Ishikawa (cell line): Measurements from ENCODE around the gene PROZ.

Experiments
- CEBPB ChIP-seq: IDR thresholded peaks from 2 replicates; pipeline ENCODE4 v1.6.1; 2012
- CREB1 ChIP-seq: IDR thresholded peaks from 2 replicates; pipeline ENCODE4 v1.6.1; 2012; ENCODE audit warnings: low read depth
- EGR1 ChIP-seq: IDR thresholded peaks from 2 replicates; pipeline ENCODE4 v1.6.1; 2012
- EP300 ChIP-seq: IDR thresholded peaks from 2 replicates; pipeline ENCODE4 v1.6.1; 2012; ENCODE audit warnings: borderline replicate concordance
- FOXM1 ChIP-seq: IDR thresholded peaks from 2 replicates; pipeline ENCODE4 v1.6.1; 2012; ENCODE audit warnings: low read depth, borderline replicate concordance
- NFIC ChIP-seq: IDR thresholded peaks from 2 replicates; pipeline ENCODE4 v1.6.1; 2012
- RAD21 ChIP-seq: IDR thresholded peaks from 2 replicates; pipeline ENCODE4 v1.6.1; 2012; ENCODE audit warnings: low read depth
- TAF1 ChIP-seq: IDR thresholded peaks from 2 replicates; pipeline ENCODE4 v1.6.1; 2012; ENCODE audit warnings: low read depth, mild to moderate bottlenecking
- TCF12 ChIP-seq: IDR thresholded peaks from 2 replicates; pipeline ENCODE4 v1.6.1; 2012; ENCODE audit warnings: low read depth
- TEAD4 ChIP-seq: IDR thresholded peaks from 2 replicates; pipeline ENCODE4 v1.6.1; 2012
- YY1 ChIP-seq: IDR thresholded peaks from 2 replicates; pipeline ENCODE4 v1.6.1; 2012; ENCODE audit warnings: low read depth
- ZBTB7A ChIP-seq: IDR thresholded peaks from 2 replicates; pipeline ENCODE4 v1.6.1; 2012; ENCODE audit warnings: low read depth
- TF ChIP-seq, protein P1 (sequence below): IDR thresholded peaks from 2 replicates; pipeline ENCODE4 v1.6.1; 2012
- TF ChIP-seq, protein P2 (sequence below): IDR thresholded peaks from 2 replicates; pipeline ENCODE4 v1.6.1; 2012; ENCODE audit warnings: low read depth, mild to moderate bottlenecking
- TF ChIP-seq, protein P3 (sequence below): IDR thresholded peaks from 2 replicates; pipeline ENCODE4 v1.6.1; 2012

Gene PROZ

DNA sequence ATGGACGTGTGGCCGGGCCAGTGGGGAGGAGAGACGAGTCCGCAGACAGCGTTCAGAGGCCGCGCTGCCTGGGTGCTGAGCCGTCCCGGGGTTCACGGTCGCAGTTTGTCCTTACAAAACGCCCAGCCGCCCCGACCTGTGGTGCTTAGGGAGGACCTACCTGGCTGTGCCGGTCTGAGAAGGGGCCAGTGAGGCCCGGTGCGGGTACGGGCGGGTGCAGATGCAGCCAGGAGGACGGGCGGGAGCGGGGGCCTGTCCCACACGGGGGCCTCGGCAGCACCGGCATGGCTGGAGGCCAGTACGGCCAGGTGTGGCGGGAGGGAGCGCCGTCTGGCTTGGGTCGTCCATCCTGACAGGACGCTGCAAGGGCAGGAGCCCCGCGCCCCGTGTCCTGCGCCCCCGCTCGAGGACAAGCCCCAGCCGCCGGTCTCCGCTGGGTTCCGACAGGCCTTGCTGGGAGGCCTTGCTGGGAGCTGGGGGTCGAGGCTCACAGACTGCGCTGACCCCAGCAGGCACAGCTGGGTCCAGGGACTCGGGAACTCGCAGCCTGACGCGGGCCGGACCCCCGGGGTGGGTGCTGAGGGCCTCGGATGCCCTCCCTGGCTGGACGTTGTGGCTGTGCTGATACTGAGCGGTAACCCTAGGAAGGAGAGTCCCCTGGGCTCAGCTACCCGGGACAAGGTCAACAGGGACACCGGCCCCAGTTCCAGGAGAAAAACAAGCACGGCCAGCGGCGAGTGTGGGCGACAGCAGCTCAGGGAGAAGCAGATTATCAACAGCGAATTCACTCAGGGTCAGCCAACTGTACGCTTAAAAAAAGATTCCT lies 5.3 kb upstream of the PROZ start:
- TF ChIP-seq EP300 (no peak), ZBTB7A (peak; percentile 53; the same call in 1 of the 2 replicates)

DNA sequence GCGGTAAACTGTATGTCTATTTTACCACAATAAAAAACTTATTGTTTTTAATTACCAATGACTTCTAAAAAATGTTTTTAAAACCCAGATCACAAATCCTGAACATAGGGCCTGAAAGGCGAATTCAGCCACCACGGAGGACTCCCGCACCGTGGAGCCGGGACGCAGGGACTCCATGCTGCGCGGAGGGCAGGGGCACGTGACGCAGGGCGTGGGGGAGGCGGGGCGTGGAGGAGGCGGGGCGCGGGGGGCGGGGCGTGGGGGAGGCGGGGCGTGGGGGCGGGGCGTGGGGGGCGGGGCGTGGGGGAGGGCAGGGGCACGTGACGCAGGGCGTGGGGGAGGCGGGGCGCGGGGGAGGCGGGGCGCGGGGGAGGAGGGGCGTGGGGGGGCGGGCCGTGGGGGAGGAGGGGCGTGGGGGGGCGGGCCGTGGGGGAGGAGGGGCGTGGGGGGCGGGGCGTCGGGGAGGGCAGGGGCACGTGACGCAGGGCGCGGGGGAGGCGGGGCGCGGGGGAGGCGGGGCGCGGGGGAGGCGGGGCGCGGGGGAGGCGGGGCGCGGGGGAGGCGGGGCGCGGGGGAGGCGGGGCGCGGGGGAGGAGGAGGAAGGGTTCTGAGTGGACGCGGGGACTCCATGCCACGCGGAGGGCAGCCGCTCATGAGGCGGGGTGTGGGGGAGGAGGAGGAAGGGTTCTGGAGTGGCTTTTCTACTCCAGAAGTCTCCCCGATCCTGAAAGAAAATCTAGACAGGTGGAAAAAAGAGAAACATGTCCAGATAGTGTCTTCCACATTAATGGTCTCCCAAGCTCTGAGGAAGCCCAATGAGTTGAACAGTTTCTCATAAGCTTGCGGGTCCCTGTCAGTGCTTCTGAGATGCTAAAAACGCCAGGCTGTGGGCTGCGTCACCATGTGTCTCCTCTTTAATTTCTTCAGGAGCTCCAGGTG lies 4.4 kb upstream of the PROZ start:
- TF ChIP-seq CREB1 (no peak), NFIC (no peak), TEAD4 (no peak), CEBPB (no peak), EGR1 (0 out of 2 replicates have a peak, but pooled peaks have one; percentile 37), ZBTB7A (no peak), TAF1 (peak; percentile 50), YY1 (peak; percentile 56; the same call in 1 of the 2 replicates), RAD21 (no peak), EP300 (no peak), TCF12 (no peak)
- TF ChIP-seq, protein P1, sequence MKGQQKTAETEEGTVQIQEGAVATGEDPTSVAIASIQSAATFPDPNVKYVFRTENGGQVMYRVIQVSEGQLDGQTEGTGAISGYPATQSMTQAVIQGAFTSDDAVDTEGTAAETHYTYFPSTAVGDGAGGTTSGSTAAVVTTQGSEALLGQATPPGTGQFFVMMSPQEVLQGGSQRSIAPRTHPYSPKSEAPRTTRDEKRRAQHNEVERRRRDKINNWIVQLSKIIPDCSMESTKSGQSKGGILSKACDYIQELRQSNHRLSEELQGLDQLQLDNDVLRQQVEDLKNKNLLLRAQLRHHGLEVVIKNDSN = peak; percentile 94
- TF ChIP-seq, protein P2, sequence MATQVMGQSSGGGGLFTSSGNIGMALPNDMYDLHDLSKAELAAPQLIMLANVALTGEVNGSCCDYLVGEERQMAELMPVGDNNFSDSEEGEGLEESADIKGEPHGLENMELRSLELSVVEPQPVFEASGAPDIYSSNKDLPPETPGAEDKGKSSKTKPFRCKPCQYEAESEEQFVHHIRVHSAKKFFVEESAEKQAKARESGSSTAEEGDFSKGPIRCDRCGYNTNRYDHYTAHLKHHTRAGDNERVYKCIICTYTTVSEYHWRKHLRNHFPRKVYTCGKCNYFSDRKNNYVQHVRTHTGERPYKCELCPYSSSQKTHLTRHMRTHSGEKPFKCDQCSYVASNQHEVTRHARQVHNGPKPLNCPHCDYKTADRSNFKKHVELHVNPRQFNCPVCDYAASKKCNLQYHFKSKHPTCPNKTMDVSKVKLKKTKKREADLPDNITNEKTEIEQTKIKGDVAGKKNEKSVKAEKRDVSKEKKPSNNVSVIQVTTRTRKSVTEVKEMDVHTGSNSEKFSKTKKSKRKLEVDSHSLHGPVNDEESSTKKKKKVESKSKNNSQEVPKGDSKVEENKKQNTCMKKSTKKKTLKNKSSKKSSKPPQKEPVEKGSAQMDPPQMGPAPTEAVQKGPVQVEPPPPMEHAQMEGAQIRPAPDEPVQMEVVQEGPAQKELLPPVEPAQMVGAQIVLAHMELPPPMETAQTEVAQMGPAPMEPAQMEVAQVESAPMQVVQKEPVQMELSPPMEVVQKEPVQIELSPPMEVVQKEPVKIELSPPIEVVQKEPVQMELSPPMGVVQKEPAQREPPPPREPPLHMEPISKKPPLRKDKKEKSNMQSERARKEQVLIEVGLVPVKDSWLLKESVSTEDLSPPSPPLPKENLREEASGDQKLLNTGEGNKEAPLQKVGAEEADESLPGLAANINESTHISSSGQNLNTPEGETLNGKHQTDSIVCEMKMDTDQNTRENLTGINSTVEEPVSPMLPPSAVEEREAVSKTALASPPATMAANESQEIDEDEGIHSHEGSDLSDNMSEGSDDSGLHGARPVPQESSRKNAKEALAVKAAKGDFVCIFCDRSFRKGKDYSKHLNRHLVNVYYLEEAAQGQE = no peak
- TF ChIP-seq, protein P3, sequence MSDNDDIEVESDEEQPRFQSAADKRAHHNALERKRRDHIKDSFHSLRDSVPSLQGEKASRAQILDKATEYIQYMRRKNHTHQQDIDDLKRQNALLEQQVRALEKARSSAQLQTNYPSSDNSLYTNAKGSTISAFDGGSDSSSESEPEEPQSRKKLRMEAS = peak; percentile 62

DNA sequence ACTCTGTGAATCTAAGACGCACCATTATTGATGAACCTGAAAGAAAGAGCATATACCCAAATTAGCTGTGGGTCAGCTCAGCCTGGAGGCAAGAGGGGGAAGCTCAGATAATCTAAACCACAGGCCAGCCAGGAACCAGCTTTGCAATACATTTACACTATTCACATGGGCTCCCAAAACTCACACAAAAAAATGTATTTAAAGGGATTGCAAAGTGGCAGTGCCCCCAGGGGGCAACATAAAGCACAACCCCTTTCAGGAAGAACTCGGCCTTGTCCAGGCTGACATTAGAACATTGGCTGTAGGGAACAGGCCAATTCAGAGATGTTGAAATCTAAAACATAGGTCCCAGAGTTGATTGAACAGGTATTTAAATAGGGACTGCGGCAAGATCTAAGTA lies 3.2 kb upstream of the PROZ start:
- TF ChIP-seq TCF12 = no peak
- TF ChIP-seq NFIC = no peak
- TF ChIP-seq, protein P1 = no peak
- no peak for TF ChIP-seq YY1
- TF ChIP-seq, protein P3 = no peak
- no peak for TF ChIP-seq TAF1
- TF ChIP-seq FOXM1 = no peak
- no peak for TF ChIP-seq TEAD4
- no peak for TF ChIP-seq ZBTB7A
- TF ChIP-seq, protein P2 = no peak
- no peak for TF ChIP-seq CEBPB
- no peak for TF ChIP-seq EGR1

DNA sequence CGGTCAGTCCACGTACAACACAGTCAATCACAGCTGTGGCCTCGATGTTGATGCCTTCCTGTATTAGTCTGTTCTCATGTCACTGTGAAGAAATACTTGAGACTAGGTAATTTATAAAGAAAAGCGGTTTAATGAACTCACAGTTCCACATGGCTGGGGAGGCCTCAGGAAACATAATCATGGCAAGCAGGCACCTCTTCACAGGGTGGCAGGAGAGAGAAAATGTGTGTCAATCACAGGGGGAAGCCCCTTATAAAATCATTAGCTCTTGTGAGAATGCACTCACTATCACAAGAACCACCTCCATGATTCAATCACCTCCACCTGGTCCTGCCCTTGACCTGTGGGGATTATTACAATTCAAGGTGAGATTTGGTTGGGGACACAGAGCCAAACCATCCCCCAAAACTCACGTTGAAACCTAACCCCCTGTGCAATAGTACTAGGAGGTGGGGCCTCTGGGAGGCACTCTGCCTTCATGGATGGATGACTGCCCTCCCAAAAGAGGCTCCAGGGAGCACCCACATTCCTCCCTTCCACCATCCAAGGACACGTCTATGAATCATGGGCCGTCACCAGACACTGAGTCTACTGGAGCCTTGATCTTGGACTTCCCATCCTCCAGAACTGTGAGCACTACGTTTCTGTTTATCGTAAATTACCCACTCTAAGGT lies 2.3 kb upstream of the PROZ start:
- TF ChIP-seq, protein P3 = no peak
- TF ChIP-seq TAF1 (no peak), ZBTB7A (no peak), YY1 (no peak), NFIC (no peak), EGR1 (no peak), TEAD4 (no peak)
- TF ChIP-seq, protein P2 = no peak
